Stimulated activated naive CD8-positive, alpha-beta T cell treated with anti-CD3 and anti-CD28 coated beads, Interleukin-15, Interleukin-2, amounts not matched to agents 100 U/mL and 50 U/mL, for 24 hours (primary cell): Measurements from ENCODE around the gene PADI2.

Source experiments
- ATAC-seq: fragments of 150-1000 bp; cut with Tn5 transposase; one replicate; pipeline ENCODE4 v1.10.0; 2021
- DNase-seq: peaks from one replicate; pipeline ENCODE4 v3.0.0; 2021

PADI2 gene

GRCh38 chr1:17017435-17017834 is 101.8 kb downstream of the PADI2 start:
- DNase-seq (no peak), ATAC-seq (no peak)
